ENCODE measurements around the gene NPHP4. TPM values are rescaled to one million over a fixed set of nuclear protein-coding genes. Genes with fewer than 3 reads are reported as not detected.

The NPHP4 gene
- total and polyA plus RNA-seq, 10 of the 15 experiments (the other 5 are each of a cell fraction or from before 2014, with no cell fraction given) = 0.16 to 10.5 (median 3.1) TPM

- TF ChIP-seq ZBTB40 (IDR thresholded peaks at IDR 0.05; ENCODE audit: borderline replicate concordance) (no peak), CHD1 (IDR thresholded peaks at IDR 0.05; ENCODE audit: low read depth, low read length) (no peak), HDAC6 (IDR thresholded peaks at IDR 0.05; ENCODE audit: unreplicated experiment) (no peak), NR2C2 (IDR thresholded peaks at IDR 0.05; ENCODE audit: borderline replicate concordance, control insufficient read depth, insufficient read length, low read depth) (no peak), MEF2B (IDR thresholded peaks at IDR 0.05; ENCODE audit: partially characterized antibody, poor library complexity, severe bottlenecking) (no peak), CBFB (IDR thresholded peaks at IDR 0.05; ENCODE audit: low read depth) (no peak), CTCF (IDR thresholded peaks at IDR 0.05 in 2 of 3, conservative IDR thresholded peaks at IDR 0.05 in 1 of 3; ENCODE audit: control insufficient read depth in 2 of 3, extremely low read depth in 1 of 3, insufficient read depth in 1 of 3, low read depth in 3 of 3, low read length in 3 of 3) (no peak), LARP7 (IDR thresholded peaks at IDR 0.05) (no peak), HDAC2 (IDR thresholded peaks at IDR 0.05) (no peak), ELK1 (IDR thresholded peaks at IDR 0.05; ENCODE audit: low read depth, low read length) (no peak)
- TF ChIP-seq, protein P1, sequence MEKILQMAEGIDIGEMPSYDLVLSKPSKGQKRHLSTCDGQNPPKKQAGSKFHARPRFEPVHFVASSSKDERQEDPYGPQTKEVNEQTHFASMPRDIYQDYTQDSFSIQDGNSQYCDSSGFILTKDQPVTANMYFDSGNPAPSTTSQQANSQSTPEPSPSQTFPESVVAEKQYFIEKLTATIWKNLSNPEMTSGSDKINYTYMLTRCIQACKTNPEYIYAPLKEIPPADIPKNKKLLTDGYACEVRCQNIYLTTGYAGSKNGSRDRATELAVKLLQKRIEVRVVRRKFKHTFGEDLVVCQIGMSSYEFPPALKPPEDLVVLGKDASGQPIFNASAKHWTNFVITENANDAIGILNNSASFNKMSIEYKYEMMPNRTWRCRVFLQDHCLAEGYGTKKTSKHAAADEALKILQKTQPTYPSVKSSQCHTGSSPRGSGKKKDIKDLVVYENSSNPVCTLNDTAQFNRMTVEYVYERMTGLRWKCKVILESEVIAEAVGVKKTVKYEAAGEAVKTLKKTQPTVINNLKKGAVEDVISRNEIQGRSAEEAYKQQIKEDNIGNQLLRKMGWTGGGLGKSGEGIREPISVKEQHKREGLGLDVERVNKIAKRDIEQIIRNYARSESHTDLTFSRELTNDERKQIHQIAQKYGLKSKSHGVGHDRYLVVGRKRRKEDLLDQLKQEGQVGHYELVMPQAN (conservative IDR thresholded peaks at IDR 0.05) = no peak
Observed at GRCh38 chr1:5831600-5832335, 160.5 kb downstream of the NPHP4 start (continued).

Data from GM12878 (cell line).